ENCODE measurements around the gene KCP.

GRCh38 chr7:128886391-128887168 is 23.9 kb downstream of the KCP start:
- TF ChIP-seq E2F1 (CRISPR knock-in tag; IDR thresholded peaks at IDR 0.05), result no peak
- TF ChIP-seq CTCF (IDR thresholded peaks at IDR 0.05), result no peak
- TF ChIP-seq SMAD3 (CRISPR knock-in tag; IDR thresholded peaks at IDR 0.05; ENCODE audit: borderline replicate concordance), result no peak
- no peak for TF ChIP-seq GRHL2 (CRISPR knock-in tag; IDR thresholded peaks at IDR 0.05; ENCODE audit: insufficient replicate concordance, severe bottlenecking)
- TF ChIP-seq FOXP1 (CRISPR knock-in tag; IDR thresholded peaks at IDR 0.05; ENCODE audit: borderline replicate concordance), result no peak
- TF ChIP-seq NR2C2 (CRISPR knock-in tag; IDR thresholded peaks at IDR 0.05), result no peak
- TF ChIP-seq ZNF232 (CRISPR knock-in tag; IDR thresholded peaks at IDR 0.05), result no peak
- no peak for TF ChIP-seq MAX (CRISPR knock-in tag; IDR thresholded peaks at IDR 0.05)
- no peak for TF ChIP-seq USF1 (CRISPR knock-in tag; IDR thresholded peaks at IDR 0.05)
- TF ChIP-seq ESRRA (CRISPR knock-in tag; IDR thresholded peaks at IDR 0.05; ENCODE audit: borderline replicate concordance), result no peak
- no peak for TF ChIP-seq GABPB1 (CRISPR knock-in tag; IDR thresholded peaks at IDR 0.05)
- TF ChIP-seq MLX (CRISPR knock-in tag; IDR thresholded peaks at IDR 0.05), result no peak
